Measurements from ENCODE around the gene EIF3A.
A peak's percentile ranks its signal among the peaks of the same experiment; 100 is the strongest.
"Not testable (repeated sequence)": the region's sequence is repeated elsewhere in the genome, so short reads cannot be mapped to it uniquely, and the experiment has no call there.

Gene EIF3A

DNA sequence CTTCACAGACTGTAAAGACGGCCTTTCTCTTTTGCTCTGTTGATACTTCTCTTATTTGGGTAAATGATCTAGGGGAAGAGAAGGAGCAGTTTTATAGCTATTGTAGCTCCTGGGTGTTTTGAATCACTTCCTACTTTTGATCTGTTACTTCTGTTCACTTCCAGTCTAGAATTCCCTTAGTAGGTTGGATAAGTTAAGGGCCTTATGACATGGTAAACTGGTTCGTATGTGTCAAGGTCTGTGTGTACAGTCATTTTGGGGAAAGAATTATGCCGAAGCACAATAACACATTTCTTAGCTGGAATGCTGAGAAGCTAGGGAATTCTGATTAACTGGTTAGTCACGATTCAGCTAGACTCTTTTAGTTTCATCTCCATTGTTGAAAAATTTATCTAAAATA is 31.4 kb upstream of the EIF3A start:
- DNase-seq (ENCODE audit: low read depth in 1 of 2, low spot score in 1 of 2), result no peak
- no peak for TF ChIP-seq JUND (IDR thresholded peaks at IDR 0.05; ENCODE audit: low read depth)
- in situ Hi-C loops (cut with HindIII; ENCODE audit: low pct_unique_long_range_greater_than_20kb, low sequenced_read_pairs), result no loop called here

DNA sequence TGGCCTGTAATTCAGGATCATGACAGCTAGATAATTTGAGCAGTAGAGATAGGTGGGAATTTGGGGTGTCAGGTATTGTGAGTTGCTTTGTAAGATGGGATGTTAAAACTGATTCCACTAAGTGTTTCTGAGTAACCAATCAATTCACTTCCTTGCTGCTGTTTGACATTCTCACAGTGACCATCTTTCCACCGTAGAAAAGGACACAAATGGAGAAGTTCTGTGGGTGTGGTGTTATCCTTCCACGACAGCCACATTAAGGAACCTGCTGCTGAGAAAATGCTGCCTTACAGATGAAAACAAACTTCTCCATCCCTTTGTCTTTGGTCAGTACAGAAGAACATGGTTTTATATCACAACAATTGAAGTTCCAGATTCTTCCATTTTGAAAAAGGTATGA is 27.2 kb upstream of the EIF3A start:
- DNase-seq (ENCODE audit: low read depth in 1 of 2, low spot score in 1 of 2); in situ Hi-C loops (cut with HindIII; ENCODE audit: low pct_unique_long_range_greater_than_20kb, low sequenced_read_pairs): not testable (repeated sequence)

DNA sequence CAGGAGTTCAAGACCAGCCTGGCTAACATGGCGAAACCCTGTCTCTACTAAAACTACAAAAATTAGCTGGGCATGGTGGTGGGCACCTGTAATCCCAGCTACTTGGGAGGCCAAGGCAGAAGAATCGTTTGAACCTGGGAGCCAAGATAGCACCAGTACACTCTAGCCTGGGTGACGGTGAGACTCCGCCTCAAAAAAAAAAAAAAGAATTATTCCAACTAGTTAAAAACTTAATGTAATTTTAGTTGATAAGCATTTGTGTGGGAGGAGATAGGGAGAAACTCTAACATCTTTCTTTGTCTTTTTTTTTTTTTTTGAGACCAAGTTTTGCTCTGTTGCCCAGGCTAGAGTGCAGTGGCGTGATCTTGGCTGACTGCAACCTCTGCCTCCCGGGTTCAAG is 26.5 kb upstream of the EIF3A start:
- DNase-seq (ENCODE audit: low read depth in 1 of 2, low spot score in 1 of 2); in situ Hi-C loops (cut with HindIII; ENCODE audit: low pct_unique_long_range_greater_than_20kb, low sequenced_read_pairs): not testable (repeated sequence)

DNA sequence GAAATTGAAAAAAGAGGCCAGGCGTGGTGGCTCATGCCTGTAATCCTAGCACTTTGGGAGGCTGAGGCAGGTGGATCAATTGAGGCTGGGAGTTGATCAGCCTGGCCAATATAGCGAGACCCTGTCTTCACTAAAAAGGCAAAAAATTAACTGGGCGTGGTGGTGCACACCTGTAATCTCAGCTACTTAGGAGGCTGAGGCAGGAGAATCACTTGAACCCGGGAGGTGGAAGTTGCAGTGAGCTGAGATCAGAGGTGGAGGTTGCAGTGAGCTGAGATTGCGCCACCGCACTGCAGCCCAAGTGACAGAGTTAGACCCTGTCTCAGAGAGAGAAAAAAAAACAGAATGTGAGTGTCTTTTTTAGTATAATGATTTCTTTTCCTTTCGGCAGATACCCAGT is 25.3 kb upstream of the EIF3A start:
- DNase-seq (ENCODE audit: low read depth in 1 of 2, low spot score in 1 of 2); in situ Hi-C loops (cut with HindIII; ENCODE audit: low pct_unique_long_range_greater_than_20kb, low sequenced_read_pairs): not testable (repeated sequence)

DNA sequence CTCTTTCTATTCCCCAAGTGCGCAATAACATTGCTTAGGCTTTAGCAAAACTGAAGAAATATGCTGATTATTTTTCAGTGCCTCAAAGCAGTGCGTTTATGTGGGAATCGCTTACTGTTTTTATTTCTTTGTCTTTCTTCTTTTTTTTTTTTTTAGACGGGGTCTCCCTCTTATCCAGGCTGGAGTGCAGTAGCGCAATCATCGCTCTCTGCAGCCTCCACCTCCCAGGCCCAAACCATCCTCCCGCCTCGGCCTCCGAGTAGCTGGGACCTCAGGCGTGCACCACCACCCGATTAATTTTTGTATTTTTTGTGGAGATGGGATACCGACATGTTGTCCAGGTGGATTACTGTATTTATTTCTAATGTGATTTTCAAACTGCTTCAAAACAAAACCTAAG is 24.5 kb upstream of the EIF3A start:
- in situ Hi-C loops (cut with HindIII; ENCODE audit: low pct_unique_long_range_greater_than_20kb, low sequenced_read_pairs), result no loop called here
- no peak for DNase-seq (ENCODE audit: low read depth in 1 of 2, low spot score in 1 of 2)
- no peak for TF ChIP-seq JUND (IDR thresholded peaks at IDR 0.05; ENCODE audit: low read depth)

DNA sequence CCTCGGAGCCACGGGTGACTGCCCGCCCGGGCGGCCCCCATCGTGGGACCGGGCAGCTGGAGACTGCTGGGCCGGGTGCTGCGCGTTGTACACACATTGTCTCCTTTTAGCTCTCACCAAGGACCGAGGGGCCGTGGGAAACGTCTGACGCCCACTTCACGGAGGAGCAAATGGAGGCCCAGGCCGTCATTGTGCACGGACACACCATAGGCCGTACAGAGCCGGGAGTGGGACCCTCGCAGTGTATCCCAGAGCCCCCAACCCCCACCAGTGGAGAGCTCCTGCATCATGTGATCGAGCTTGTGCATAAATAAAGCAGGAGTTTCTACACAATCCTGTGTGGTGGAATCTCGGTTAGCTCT is 24.0 kb upstream of the EIF3A start:
- in situ Hi-C loops (cut with HindIII; ENCODE audit: low pct_unique_long_range_greater_than_20kb, low sequenced_read_pairs), result no loop called here
- no peak for TF ChIP-seq JUND (IDR thresholded peaks at IDR 0.05; ENCODE audit: low read depth)
- no peak for DNase-seq (ENCODE audit: low read depth in 1 of 2, low spot score in 1 of 2)

DNA sequence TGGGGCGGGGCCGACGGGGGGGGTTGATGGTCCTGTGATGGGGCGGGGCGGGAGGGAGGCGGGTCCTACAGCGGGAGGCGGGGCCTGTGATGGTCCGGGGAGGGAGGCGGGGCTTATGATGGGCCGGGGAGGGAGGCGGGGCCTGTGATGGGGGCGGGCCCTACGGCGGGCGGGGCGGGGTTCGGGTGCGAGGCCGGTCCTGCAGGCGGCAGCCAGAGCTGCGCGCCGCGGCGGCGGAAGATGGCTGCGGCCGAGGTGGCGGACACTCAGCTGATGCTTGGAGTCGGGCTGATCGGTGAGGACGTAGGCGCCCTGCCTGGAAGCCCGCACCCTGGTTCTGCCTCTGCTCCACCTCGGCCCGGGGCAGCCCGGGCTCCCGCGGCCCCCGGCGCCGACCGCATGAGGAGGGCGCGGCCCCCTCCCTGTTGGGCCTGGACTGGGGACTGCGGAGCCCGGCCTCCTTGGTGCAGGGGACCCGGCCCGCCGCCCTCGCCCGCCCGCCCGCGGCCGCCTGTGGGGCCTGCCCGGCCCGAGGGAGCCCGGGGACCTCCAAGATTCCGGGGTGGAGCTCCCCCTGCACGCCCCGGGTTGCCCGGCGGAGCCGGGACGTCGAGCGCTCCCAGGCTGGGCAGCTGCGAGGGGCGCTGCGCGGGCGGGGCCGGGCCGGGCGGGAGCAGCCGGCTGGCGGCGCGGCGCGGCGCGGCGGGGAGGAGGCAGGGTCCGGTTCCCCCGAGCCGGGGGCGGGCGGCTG is 23.5 kb upstream of the EIF3A start, which contains the start of gene DENND10:
Gene DENND10 (plus strand): TSS at position 211 of the 751 bp plus-strand sequence. CDS start 30 bp downstream, at position 241.
- in situ Hi-C loops (cut with HindIII; ENCODE audit: low pct_unique_long_range_greater_than_20kb, low sequenced_read_pairs), result no loop called here
- no peak for TF ChIP-seq JUND (IDR thresholded peaks at IDR 0.05; ENCODE audit: low read depth)
- peak; percentile 46 to 78 for DNase-seq (ENCODE audit: low read depth in 1 of 2, low spot score in 1 of 2)

DNA sequence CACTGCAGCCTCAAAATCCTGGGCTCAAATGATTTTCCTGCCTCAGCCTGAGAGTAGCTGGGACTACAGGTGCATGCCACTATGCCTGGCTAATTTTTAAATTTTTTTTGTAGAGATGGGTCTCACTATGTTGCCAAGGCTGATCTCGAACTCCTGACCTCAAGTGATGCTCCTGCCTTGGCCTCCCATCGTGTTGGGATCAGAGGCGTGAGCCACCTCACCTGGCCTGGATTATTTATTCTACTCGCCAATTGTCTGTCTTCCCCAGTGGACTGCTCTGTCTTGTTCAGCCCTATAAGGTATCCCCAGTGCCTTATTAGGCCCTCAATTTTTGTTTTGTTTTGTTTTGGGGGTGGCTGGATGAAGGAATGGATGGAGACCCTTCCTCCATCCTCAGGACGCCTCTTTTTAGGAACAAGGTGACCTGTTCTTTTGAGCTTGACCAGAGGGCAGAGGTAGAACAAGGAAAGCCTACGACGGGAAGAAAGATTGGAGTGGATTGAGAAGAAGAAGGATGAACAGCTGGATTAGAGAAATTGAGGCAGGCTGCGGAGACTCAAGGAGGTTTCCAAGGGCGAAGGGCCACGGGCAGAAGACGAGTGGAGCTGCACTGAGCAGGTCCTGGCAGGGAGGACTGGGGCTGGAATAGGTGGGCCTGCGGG is 22.8 kb upstream of the EIF3A start:
- in situ Hi-C loops (cut with HindIII; ENCODE audit: low pct_unique_long_range_greater_than_20kb, low sequenced_read_pairs), result no loop called here
- DNase-seq (ENCODE audit: low read depth in 1 of 2, low spot score in 1 of 2), result no peak
- TF ChIP-seq JUND (IDR thresholded peaks at IDR 0.05; ENCODE audit: low read depth), result no peak

DNA sequence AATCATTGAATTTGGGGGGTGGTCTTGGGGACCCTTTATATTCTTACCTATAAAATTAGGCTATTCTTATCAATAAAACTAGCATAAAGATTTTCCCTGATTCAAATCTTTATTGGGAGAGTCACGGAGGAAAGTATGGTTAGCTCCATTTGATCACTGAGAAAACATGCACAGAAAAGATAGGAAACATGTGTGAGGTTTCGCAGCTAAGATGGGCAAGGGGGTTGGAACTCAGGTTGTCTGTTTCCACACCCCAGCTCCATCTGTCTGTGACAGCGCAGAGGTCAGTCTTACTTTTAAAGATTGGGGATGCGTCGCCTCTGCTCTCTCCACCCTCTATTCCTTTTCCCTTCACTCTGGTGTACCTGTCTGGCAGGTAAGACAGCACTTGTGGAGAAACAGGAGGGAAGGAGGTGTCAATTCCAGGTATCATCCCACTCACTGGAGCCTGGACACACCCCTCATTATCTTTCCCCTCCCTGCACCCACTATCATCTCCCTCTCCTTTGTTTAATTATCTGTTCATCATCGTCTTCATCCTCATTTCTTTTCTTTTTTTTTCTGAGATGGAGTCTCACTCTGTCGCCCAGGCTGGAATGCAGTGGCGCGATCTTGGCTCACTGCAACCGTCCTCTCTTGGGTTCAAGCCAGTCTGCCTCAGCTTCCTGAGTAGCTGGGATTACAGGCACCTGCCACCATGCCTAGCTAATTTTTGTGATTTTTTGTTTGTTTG is 20.9 kb upstream of the EIF3A start:
- no peak for TF ChIP-seq JUND (IDR thresholded peaks at IDR 0.05; ENCODE audit: low read depth)
- in situ Hi-C loops (cut with HindIII; ENCODE audit: low pct_unique_long_range_greater_than_20kb, low sequenced_read_pairs), result no loop called here
- peak; percentile 10 to 68 for DNase-seq (ENCODE audit: low read depth in 1 of 2, low spot score in 1 of 2)

DNA sequence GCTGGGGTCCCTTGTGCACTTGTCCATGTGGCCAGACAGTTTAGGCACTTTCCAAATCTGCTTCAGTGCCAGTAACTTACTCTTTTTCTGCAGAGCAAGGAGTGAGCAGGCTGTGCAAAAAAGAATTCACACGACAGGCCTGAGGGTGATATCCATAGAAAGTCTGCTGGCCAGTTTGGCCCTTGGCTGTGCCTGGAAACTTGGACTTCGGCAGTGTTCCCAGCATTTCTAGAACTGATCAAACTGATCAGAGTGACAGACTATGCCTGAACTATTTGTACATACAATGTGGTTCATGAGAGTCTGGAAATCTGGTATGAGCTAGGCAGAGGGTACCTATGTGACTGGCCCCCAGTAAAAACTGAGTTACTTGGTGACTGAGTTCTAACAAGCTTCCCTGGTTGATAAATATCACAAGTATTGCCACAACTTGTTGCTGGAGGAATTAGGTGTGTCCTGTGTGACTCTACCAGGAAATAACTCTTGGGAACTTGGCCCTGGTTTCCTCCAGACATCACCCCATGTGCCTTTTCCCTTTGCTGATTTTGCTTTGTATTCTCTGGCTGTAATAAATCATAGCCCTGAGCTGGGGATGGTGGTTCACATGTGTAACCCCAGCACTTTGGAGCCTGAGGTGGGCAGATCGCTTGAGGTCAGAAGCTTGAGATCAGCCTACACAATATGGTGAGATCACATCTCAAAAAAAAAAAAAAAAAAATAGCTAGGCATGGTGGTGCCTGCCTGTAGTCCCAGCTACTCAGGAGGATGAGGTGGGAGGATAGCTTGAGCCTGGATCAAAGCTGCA is 20.0 kb upstream of the EIF3A start:
- no peak for TF ChIP-seq JUND (IDR thresholded peaks at IDR 0.05; ENCODE audit: low read depth)
- in situ Hi-C loops (cut with HindIII; ENCODE audit: low pct_unique_long_range_greater_than_20kb, low sequenced_read_pairs), result no loop called here
- DNase-seq (ENCODE audit: low read depth in 1 of 2, low spot score in 1 of 2), result peak in 1 of 2 experiments; percentile 49

DNA sequence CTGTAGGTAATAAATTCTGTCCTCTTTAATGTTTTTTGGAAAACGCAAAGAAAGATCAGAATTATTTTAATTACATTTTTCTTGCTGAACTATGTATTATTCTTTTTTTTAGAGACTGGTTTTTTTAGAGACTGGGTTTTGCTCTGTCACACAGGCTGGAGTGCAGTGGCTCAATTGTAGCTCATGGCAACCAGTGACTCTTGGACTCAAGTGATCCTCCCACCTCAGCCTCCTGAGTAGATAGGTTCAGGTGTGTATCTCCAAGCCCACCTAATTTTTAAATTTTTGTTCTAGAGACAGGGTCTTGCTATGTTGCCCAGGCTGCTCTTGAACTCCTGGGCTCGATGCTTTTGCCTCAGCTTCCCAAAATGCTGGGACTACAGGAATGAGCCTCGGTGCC is 18.0 kb upstream of the EIF3A start:
- no peak for TF ChIP-seq JUND (IDR thresholded peaks at IDR 0.05; ENCODE audit: low read depth)
- in situ Hi-C loops (cut with HindIII; ENCODE audit: low pct_unique_long_range_greater_than_20kb, low sequenced_read_pairs), result no loop called here
- no peak for DNase-seq (ENCODE audit: low read depth in 1 of 2, low spot score in 1 of 2)

DNA sequence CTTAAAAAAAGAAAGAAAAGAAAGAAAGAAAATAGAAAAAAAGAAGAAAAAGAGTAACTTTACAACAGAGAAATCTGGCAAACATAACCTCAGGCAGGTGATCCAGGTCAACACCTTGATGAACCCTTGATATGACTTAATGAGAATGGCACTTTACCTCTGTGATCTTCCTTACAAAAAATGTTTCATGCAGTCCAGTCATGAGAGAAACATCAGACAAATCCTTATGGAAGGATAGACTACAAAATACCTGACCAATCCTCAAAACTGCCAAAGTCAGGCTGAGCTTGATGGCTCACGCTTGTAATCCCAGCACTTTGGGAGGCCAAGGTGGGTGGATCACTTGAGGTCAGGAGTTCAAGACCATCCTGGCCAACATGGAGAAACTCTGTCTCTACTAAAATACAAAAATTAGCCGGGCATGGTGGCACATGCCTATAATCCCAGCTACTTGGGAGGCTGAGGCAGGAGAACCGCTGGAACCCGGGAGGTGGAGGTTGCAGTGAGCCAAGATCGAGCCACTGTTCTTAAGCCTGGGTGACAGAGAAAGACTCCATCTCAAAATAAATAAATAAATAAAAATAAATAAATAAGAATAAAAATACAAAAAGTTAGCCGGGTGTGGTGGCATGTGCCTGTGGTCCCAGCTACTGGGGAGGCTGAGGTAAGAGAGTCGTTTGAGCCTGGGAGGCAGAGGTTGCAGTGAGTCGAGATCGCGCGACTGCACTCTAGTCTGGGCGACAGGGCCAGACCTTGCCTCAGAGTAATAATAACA is 16.2 kb upstream of the EIF3A start:
- in situ Hi-C loops (cut with HindIII; ENCODE audit: low pct_unique_long_range_greater_than_20kb, low sequenced_read_pairs), result not testable (repeated sequence)

More for the DNA sequence above, 16.2 kb upstream of the EIF3A start:
- DNase-seq (ENCODE audit: low read depth in 1 of 2, low spot score in 1 of 2), result not testable (repeated sequence)
